ENCODE data around the gene PTPA. TPM values are rescaled to one million over a fixed set of nuclear protein-coding genes. Genes with fewer than 3 reads are reported as not detected.
"Not testable (repeated sequence)": the region's sequence is repeated elsewhere in the genome, so short reads cannot be mapped to it uniquely, and the experiment has no call there.

Gene PTPA
- total RNA-seq, 5 donors from 2014 or later (not counting 1 experiment from before 2014, with no cell fraction given) = 51.3 to 71.5 (median 65.5) TPM

DNA sequence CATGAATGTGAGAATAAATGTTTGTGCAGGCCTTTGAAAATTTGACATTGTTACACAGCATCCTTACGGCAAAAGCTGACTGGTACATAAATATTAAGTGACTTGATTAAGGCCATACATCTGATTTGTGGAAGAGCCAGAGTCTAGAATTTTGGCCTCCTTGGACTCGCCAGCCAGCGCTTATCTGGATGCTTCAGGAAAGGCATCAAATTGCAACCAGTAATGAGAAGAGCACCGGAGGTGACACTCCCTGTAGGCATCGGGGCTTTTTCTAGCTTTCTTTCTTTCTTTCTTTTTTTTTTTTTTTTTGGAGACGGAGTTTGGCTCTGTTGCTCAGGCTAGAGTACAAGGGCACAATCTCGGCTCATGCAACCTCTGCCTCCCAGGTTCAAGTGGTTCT, 80.0 kb downstream of the PTPA start:
- DNase-seq (no peak), ATAC-seq (replicated peaks in 1 of 4) (no peak)
- Histone ChIP-seq H3K4me1 (ENCODE audit: control insufficient read depth in 1 of 2, extremely low read depth in 1 of 2, insufficient read depth in 2 of 2, low read length in 2 of 2) (peaks cover 0 to under 1% of the 10 kb centered on the region in 2 experiments), H3K27ac (ENCODE audit: low read length) (no peak overlapping the region), H3K27me3 (replicated peaks in 1 of 2; ENCODE audit: control insufficient read depth in 2 of 2, extremely low read depth in 1 of 2, insufficient read depth in 2 of 2, low read length in 1 of 2) (peaks cover 0 to 28% of the 10 kb centered on the region in 2 experiments), H3K36me3 (ENCODE audit: control insufficient read depth in 2 of 2, extremely low read depth in 1 of 2, insufficient read depth in 1 of 2, low read length in 1 of 2) (no peaks in the 10 kb centered on the region), H3K9me3 (no peaks in the 10 kb centered on the region), H3K4me3 (ENCODE audit: control insufficient read depth in 1 of 2, extremely low read depth in 1 of 2, low read length in 1 of 2) (no peak overlapping the region)
- H3K4me1 Mint-ChIP-seq = no peaks in the 10 kb centered on the region
- ChIA-PET CTCF (no interaction called here), POLR2A (interaction anchor here (0.6 to 0.8 kb wide), 2 partner anchors 13 to 16 kb away, joined by 3 read pairs; partner anchors contain the start of gene IER5L (in 1 of the 2))
- 90% methylated on average over 6 of the region's 7 CpGs for WGBS (ENCODE audit: insufficient coverage)
- no peaks in the 10 kb centered on the region for H3K36me3 Mint-ChIP-seq
- H3K4me3 Mint-ChIP-seq = no peak overlapping the region
- no peak overlapping the region for H3K27ac Mint-ChIP-seq
- H3K27me3 Mint-ChIP-seq = peaks cover 7 to 14% of the 10 kb centered on the region in 2 donors
- H3K9me3 Mint-ChIP-seq = peaks cover 0 to 3% (median 1%) of the 10 kb centered on the region in 3 donors

DNA sequence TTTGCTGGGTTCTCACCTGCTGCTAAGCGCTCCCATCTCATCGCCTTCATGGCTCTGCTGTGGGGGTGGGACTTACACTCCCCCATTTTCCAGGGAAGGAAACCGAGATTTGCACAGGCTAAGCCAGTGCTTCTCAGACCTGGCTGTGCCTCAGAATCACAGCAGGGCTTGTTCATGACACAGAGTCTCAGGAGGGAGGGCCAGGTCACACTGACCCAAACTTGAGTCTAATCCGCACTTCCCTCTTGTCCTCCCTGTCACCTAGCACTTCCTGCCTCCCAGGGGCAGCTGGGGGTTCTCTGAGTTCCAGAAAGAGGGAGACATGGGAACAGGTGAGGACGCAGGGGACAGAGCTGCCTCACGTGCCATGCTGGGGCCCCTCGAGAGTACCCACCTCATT, 82.4 kb downstream of the PTPA start:
- ChIA-PET CTCF (no interaction called here), POLR2A (no interaction called here)
- ATAC-seq (replicated peaks in 1 of 4) = no peak
- H3K27me3 Mint-ChIP-seq = peaks cover 7 to 24% of the 10 kb centered on the region in 2 donors
- 71% methylated on average over 4 of the region's 7 CpGs for WGBS (ENCODE audit: insufficient coverage)
- no peak overlapping the region for H3K4me3 ChIP-seq (ENCODE audit: control insufficient read depth in 1 of 2, extremely low read depth in 1 of 2, low read length in 1 of 2)
- no peaks in the 10 kb centered on the region for H3K36me3 ChIP-seq (ENCODE audit: control insufficient read depth in 2 of 2, extremely low read depth in 1 of 2, insufficient read depth in 1 of 2, low read length in 1 of 2)
- no peaks in the 10 kb centered on the region for H3K4me1 Mint-ChIP-seq
- H3K27me3 ChIP-seq (replicated peaks in 1 of 2; ENCODE audit: control insufficient read depth in 2 of 2, extremely low read depth in 1 of 2, insufficient read depth in 2 of 2, low read length in 1 of 2) = peaks cover 0 to 42% of the 10 kb centered on the region in 2 experiments
- no peaks in the 10 kb centered on the region for H3K36me3 Mint-ChIP-seq
- H3K27ac Mint-ChIP-seq = no peak overlapping the region
- H3K27ac ChIP-seq (ENCODE audit: low read length) = no peak overlapping the region
- H3K9me3 ChIP-seq = no peaks in the 10 kb centered on the region
- no peak for DNase-seq
- H3K9me3 Mint-ChIP-seq = peaks cover 0 to 3% (median 0%) of the 10 kb centered on the region in 3 donors
- no peaks in the 10 kb centered on the region for H3K4me1 ChIP-seq (ENCODE audit: control insufficient read depth in 1 of 2, extremely low read depth in 1 of 2, insufficient read depth in 2 of 2, low read length in 2 of 2)
- no peak overlapping the region for H3K4me3 Mint-ChIP-seq

GRCh38 chr9:129194221-129194620, 83.0 kb downstream of the PTPA start:
- H3K4me1 Mint-ChIP-seq = peaks cover 0 to 4% (median 4%) of the 10 kb centered on the region in 3 donors
- H3K27me3 Mint-ChIP-seq = peaks cover 7 to 27% of the 10 kb centered on the region in 2 donors
- H3K4me3 Mint-ChIP-seq = no peak overlapping the region
- Histone ChIP-seq H3K27ac (ENCODE audit: low read length) (no peak overlapping the region), H3K36me3 (ENCODE audit: control insufficient read depth in 2 of 2, extremely low read depth in 1 of 2, insufficient read depth in 1 of 2, low read length in 1 of 2) (no peaks in the 10 kb centered on the region), H3K27me3 (replicated peaks in 1 of 2; ENCODE audit: control insufficient read depth in 2 of 2, extremely low read depth in 1 of 2, insufficient read depth in 2 of 2, low read length in 1 of 2) (peaks cover 0 to 44% of the 10 kb centered on the region in 2 experiments), H3K4me3 (ENCODE audit: control insufficient read depth in 1 of 2, extremely low read depth in 1 of 2, low read length in 1 of 2) (no peak overlapping the region), H3K9me3 (no peaks in the 10 kb centered on the region), H3K4me1 (ENCODE audit: control insufficient read depth in 1 of 2, extremely low read depth in 1 of 2, insufficient read depth in 2 of 2, low read length in 2 of 2) (no peaks in the 10 kb centered on the region)
- ChIA-PET POLR2A (no interaction called here), CTCF (no interaction called here)
- H3K9me3 Mint-ChIP-seq = peaks cover 0 to 3% (median 0%) of the 10 kb centered on the region in 3 donors
- H3K27ac Mint-ChIP-seq = no peak overlapping the region
- 80% methylated on average over 1 of the region's 3 CpGs for WGBS (ENCODE audit: insufficient coverage)
- H3K36me3 Mint-ChIP-seq = no peaks in the 10 kb centered on the region
- ATAC-seq (replicated peaks in 1 of 4) = no peak
- DNase-seq = no peak

DNA sequence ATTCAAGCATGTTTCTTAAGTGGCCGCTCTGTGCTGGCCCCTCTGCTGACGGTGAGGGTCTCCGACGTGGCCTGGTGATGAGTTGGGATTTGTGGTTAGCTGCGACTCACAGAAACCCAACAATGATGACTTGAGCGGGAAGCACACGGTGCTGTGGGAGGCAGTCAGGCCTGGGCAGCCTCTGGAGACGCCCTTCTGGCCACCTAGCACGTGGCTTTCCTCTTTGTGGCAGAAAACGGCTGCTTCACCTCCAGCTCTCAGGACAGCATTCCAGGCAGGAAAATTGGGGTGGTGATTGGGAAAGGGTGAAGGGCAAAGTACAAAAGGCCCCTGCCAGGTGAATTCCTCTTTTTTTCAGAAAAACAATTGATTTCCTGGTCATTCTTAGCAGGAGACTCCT, 84.4 kb downstream of the PTPA start:
- Histone ChIP-seq H3K4me3 (ENCODE audit: control insufficient read depth in 1 of 2, extremely low read depth in 1 of 2, low read length in 1 of 2) (no peak overlapping the region), H3K27me3 (replicated peaks in 1 of 2; ENCODE audit: control insufficient read depth in 2 of 2, extremely low read depth in 1 of 2, insufficient read depth in 2 of 2, low read length in 1 of 2) (peaks cover 0 to 44% of the 10 kb centered on the region in 2 experiments), H3K27ac (ENCODE audit: low read length) (no peak overlapping the region), H3K4me1 (ENCODE audit: control insufficient read depth in 1 of 2, extremely low read depth in 1 of 2, insufficient read depth in 2 of 2, low read length in 2 of 2) (no peaks in the 10 kb centered on the region), H3K36me3 (ENCODE audit: control insufficient read depth in 2 of 2, extremely low read depth in 1 of 2, insufficient read depth in 1 of 2, low read length in 1 of 2) (no peaks in the 10 kb centered on the region), H3K9me3 (no peaks in the 10 kb centered on the region)
- Mint-ChIP-seq H3K9me3 (peaks cover 0 to 3% (median 0%) of the 10 kb centered on the region in 3 donors), H3K27ac (no peak overlapping the region), H3K36me3 (no peaks in the 10 kb centered on the region), H3K4me1 (peaks cover 0 to 11% (median 4%) of the 10 kb centered on the region in 3 donors), H3K27me3 (peaks cover 7 to 27% of the 10 kb centered on the region in 2 donors), H3K4me3 (no peak overlapping the region)
- ChIA-PET CTCF (interaction anchor here in 1 of 2 donors (0.5 to 0.6 kb wide), 2 partner anchors 24 to 40 kb away, joined by 3 read pairs; no protein-coding TSS in a partner anchor), POLR2A (no interaction called here)
- 71% methylated on average over 9 of the region's 10 CpGs for WGBS (ENCODE audit: insufficient coverage)
- no peak for ATAC-seq (replicated peaks in 1 of 4)
- no peak for DNase-seq

GRCh38 chr9:129197045-129197444, 85.8 kb downstream of the PTPA start:
- H3K9me3 Mint-ChIP-seq; H3K36me3 ChIP-seq (ENCODE audit: control insufficient read depth in 2 of 2, extremely low read depth in 1 of 2, insufficient read depth in 1 of 2, low read length in 1 of 2); ATAC-seq (replicated peaks in 1 of 4); CTCF ChIA-PET; H3K4me3 ChIP-seq (ENCODE audit: control insufficient read depth in 1 of 2, extremely low read depth in 1 of 2, low read length in 1 of 2); POLR2A ChIA-PET; H3K27ac Mint-ChIP-seq; H3K36me3 Mint-ChIP-seq; H3K4me3 Mint-ChIP-seq; H3K27ac ChIP-seq (ENCODE audit: low read length); H3K9me3 ChIP-seq; DNase-seq; H3K4me1 ChIP-seq (ENCODE audit: control insufficient read depth in 1 of 2, extremely low read depth in 1 of 2, insufficient read depth in 2 of 2, low read length in 2 of 2): not testable (repeated sequence)
- H3K27me3 ChIP-seq (replicated peaks in 1 of 2; ENCODE audit: control insufficient read depth in 2 of 2, extremely low read depth in 1 of 2, insufficient read depth in 2 of 2, low read length in 1 of 2) = peaks cover 0 to 44% of the 10 kb centered on the region in 2 experiments
- peaks cover 7 to 27% of the 10 kb centered on the region in 2 donors for H3K27me3 Mint-ChIP-seq
- H3K4me1 Mint-ChIP-seq = peaks cover 0 to 11% (median 4%) of the 10 kb centered on the region in 3 donors
- 66% methylated on average over 2 of the region's 6 CpGs for WGBS (ENCODE audit: insufficient coverage)

GRCh38 chr9:129197978-129198318, 86.7 kb downstream of the PTPA start:
- DNase-seq (no peak), ATAC-seq (replicated peaks in 1 of 4) (no peak)
- no peaks in the 10 kb centered on the region for H3K36me3 ChIP-seq (ENCODE audit: control insufficient read depth in 2 of 2, extremely low read depth in 1 of 2, insufficient read depth in 1 of 2, low read length in 1 of 2)
- Mint-ChIP-seq H3K9me3 (no peaks in the 10 kb centered on the region), H3K4me3 (no peak overlapping the region), H3K27ac (no peak overlapping the region), H3K36me3 (no peaks in the 10 kb centered on the region), H3K27me3 (peaks cover 7 to 27% of the 10 kb centered on the region in 2 donors), H3K4me1 (peaks cover 3 to 11% (median 7%) of the 10 kb centered on the region in 3 donors)
- 62% methylated on average over 7 of the region's 8 CpGs for WGBS (ENCODE audit: insufficient coverage)
- ChIA-PET CTCF (no interaction called here), POLR2A (no interaction called here)
- peaks cover 0 to 5% of the 10 kb centered on the region in 2 experiments for H3K4me1 ChIP-seq (ENCODE audit: control insufficient read depth in 1 of 2, extremely low read depth in 1 of 2, insufficient read depth in 2 of 2, low read length in 2 of 2)
- H3K4me3 ChIP-seq (ENCODE audit: control insufficient read depth in 1 of 2, extremely low read depth in 1 of 2, low read length in 1 of 2) = no peak overlapping the region
- H3K27ac ChIP-seq (ENCODE audit: low read length) = no peak overlapping the region
- no peaks in the 10 kb centered on the region for H3K9me3 ChIP-seq
- peaks cover 0 to 44% of the 10 kb centered on the region in 2 experiments for H3K27me3 ChIP-seq (replicated peaks in 1 of 2; ENCODE audit: control insufficient read depth in 2 of 2, extremely low read depth in 1 of 2, insufficient read depth in 2 of 2, low read length in 1 of 2)
